Ishikawa (cell line): ENCODE data around the gene SNAPIN.
A peak's percentile ranks its signal among the peaks of the same experiment; 100 is the strongest.

Experiments used
- CEBPB ChIP-seq: IDR thresholded peaks from 2 replicates; pipeline ENCODE4 v1.6.1; 2012
- CREB1 ChIP-seq: IDR thresholded peaks from 2 replicates; pipeline ENCODE4 v1.6.1; 2012; ENCODE audit warnings: low read depth
- EGR1 ChIP-seq: IDR thresholded peaks from 2 replicates; pipeline ENCODE4 v1.6.1; 2012
- EP300 ChIP-seq: IDR thresholded peaks from 2 replicates; pipeline ENCODE4 v1.6.1; 2012; ENCODE audit warnings: borderline replicate concordance
- FOXM1 ChIP-seq: IDR thresholded peaks from 2 replicates; pipeline ENCODE4 v1.6.1; 2012; ENCODE audit warnings: low read depth, borderline replicate concordance
- MAX ChIP-seq: IDR thresholded peaks from 2 replicates; pipeline ENCODE4 v1.6.1; 2012
- NFIC ChIP-seq: IDR thresholded peaks from 2 replicates; pipeline ENCODE4 v1.6.1; 2012
- RAD21 ChIP-seq: IDR thresholded peaks from 2 replicates; pipeline ENCODE4 v1.6.1; 2012; ENCODE audit warnings: low read depth
- REST ChIP-seq: IDR thresholded peaks from 2 replicates; pipeline ENCODE4 v1.6.1; 2012; ENCODE audit warnings: low read depth, mild to moderate bottlenecking
- TAF1 ChIP-seq: IDR thresholded peaks from 2 replicates; pipeline ENCODE4 v1.6.1; 2012; ENCODE audit warnings: low read depth, mild to moderate bottlenecking
- TCF12 ChIP-seq: IDR thresholded peaks from 2 replicates; pipeline ENCODE4 v1.6.1; 2012; ENCODE audit warnings: low read depth
- TEAD4 ChIP-seq: IDR thresholded peaks from 2 replicates; pipeline ENCODE4 v1.6.1; 2012
- USF1 ChIP-seq: IDR thresholded peaks from 2 replicates; pipeline ENCODE4 v1.6.1; 2012
- YY1 ChIP-seq: IDR thresholded peaks from 2 replicates; pipeline ENCODE4 v1.6.1; 2012; ENCODE audit warnings: low read depth
- ZBTB7A ChIP-seq: IDR thresholded peaks from 2 replicates; pipeline ENCODE4 v1.6.1; 2012; ENCODE audit warnings: low read depth

Gene SNAPIN

GRCh38 chr1:153612755-153613331 lies 45.7 kb upstream of the SNAPIN start, which contains the start of gene S100A16:
S100A16 (minus strand) TSS chr1:153613137; CDS start chr1:153608151, 4,986 bp downstream.
- no peak for TF ChIP-seq USF1
- TF ChIP-seq NFIC: peak; percentile 30; the same call in 1 of the 2 replicates
- TF ChIP-seq EP300: no peak
- TF ChIP-seq CREB1: no peak
- TF ChIP-seq RAD21: no peak
- no peak for TF ChIP-seq TEAD4
- no peak for TF ChIP-seq FOXM1
- no peak for TF ChIP-seq REST
- TF ChIP-seq EGR1: no peak
- TF ChIP-seq TAF1: peak; percentile 58; the same call in 1 of the 2 replicates
- 0 out of 2 replicates have a peak, but pooled peaks have one; percentile 46 for TF ChIP-seq MAX
- no peak for TF ChIP-seq TCF12
- no peak for TF ChIP-seq YY1
- TF ChIP-seq ZBTB7A: no peak
- no peak for TF ChIP-seq CEBPB

- TF ChIP-seq CREB1: no peak
- no peak for TF ChIP-seq REST
- TF ChIP-seq EP300: no peak
- no peak for TF ChIP-seq YY1
- TF ChIP-seq ZBTB7A: no peak
- no peak for TF ChIP-seq NFIC
- no peak for TF ChIP-seq RAD21
- no peak for TF ChIP-seq EGR1
- no peak for TF ChIP-seq TCF12
- no peak for TF ChIP-seq TAF1
- TF ChIP-seq FOXM1: no peak
- no peak for TF ChIP-seq USF1
- TF ChIP-seq CEBPB: no peak
- no peak for TF ChIP-seq TEAD4
- no peak for TF ChIP-seq MAX
Observed at GRCh38 chr1:153613406-153613805, 45.1 kb upstream of the SNAPIN start.

- TF ChIP-seq TEAD4 (no peak), ZBTB7A (no peak), CREB1 (no peak), REST (no peak), TCF12 (no peak), RAD21 (no peak)
Observed at GRCh38 chr1:153614189-153614900, 44.2 kb upstream of the SNAPIN start.

- TF ChIP-seq EGR1 (no peak), TAF1 (no peak), CREB1 (no peak)
Observed at GRCh38 chr1:153614906-153615305, 43.6 kb upstream of the SNAPIN start.
